NCI-H1417 treated with DMSO at 0.1 percent for 48 hours (cell line): ENCODE results near the gene SCGB1C1.
"Not testable (repeated sequence)": the region's sequence is repeated elsewhere in the genome, so short reads cannot be mapped to it uniquely, and the experiment has no call there.

Experiments used
- DNase-seq: peaks from one replicate; lab custom pipeline; 2025; lab: John Stamatoyannopoulos, UW

The SCGB1C1 gene

GRCh38 chr11:192674-193128 lies at the start of gene SCGB1C1:
SCGB1C1 (plus strand) TSS chr11:193078; CDS start chr11:193100, 22 bp downstream.
- not testable (repeated sequence) for DNase-seq

GRCh38 chr11:180242-180641 lies 12.6 kb upstream of the SCGB1C1 start:
- DNase-seq, result not testable (repeated sequence)

- not testable (repeated sequence) for DNase-seq
Observed at GRCh38 chr11:189200-189783, 3.6 kb upstream of the SCGB1C1 start.

GRCh38 chr11:189843-190311 lies 3.0 kb upstream of the SCGB1C1 start:
- not testable (repeated sequence) for DNase-seq

- not testable (repeated sequence) for DNase-seq
Observed at GRCh38 chr11:190546-190945, 2.3 kb upstream of the SCGB1C1 start.

GRCh38 chr11:191490-192478 lies 1.1 kb upstream of the SCGB1C1 start:
- not testable (repeated sequence) for DNase-seq

GRCh38 chr11:193481-193880 lies 603 bp downstream of the SCGB1C1 start:
- DNase-seq, result not testable (repeated sequence)

- no peak for DNase-seq
Observed at GRCh38 chr11:196786-197731, 4.2 kb downstream of the SCGB1C1 start.

GRCh38 chr11:197741-198235 lies 4.9 kb downstream of the SCGB1C1 start:
- DNase-seq, result no peak

GRCh38 chr11:198236-198806 lies 5.4 kb downstream of the SCGB1C1 start:
- no peak for DNase-seq

GRCh38 chr11:199004-199581 lies 6.2 kb downstream of the SCGB1C1 start:
- no peak for DNase-seq

- DNase-seq, result no peak
Observed at GRCh38 chr11:199782-200181, 6.9 kb downstream of the SCGB1C1 start.

- DNase-seq, result no peak
Observed at GRCh38 chr11:200224-201003, 7.5 kb downstream of the SCGB1C1 start.

GRCh38 chr11:201966-202365 lies 9.1 kb downstream of the SCGB1C1 start:
- DNase-seq, result no peak

GRCh38 chr11:202490-202889 lies 9.6 kb downstream of the SCGB1C1 start:
- DNase-seq, result no peak

- DNase-seq, result no peak
Observed at GRCh38 chr11:203056-203944, 10.4 kb downstream of the SCGB1C1 start.

- no peak for DNase-seq
Observed at GRCh38 chr11:203945-204586, 11.2 kb downstream of the SCGB1C1 start.

GRCh38 chr11:204587-205109 lies 11.8 kb downstream of the SCGB1C1 start:
- DNase-seq, result no peak
